Activated CD4-positive, CD25-positive, alpha-beta regulatory T cell (primary cell): Measurements from ENCODE around the gene RERE.
"Not testable (repeated sequence)": the region's sequence is repeated elsewhere in the genome, so short reads cannot be mapped to it uniquely, and the experiment has no call there.

ENCODE experiments used
- DNase-seq, 4 experiments: peaks; one replicate each; lab custom pipeline; 2025; lab: John Stamatoyannopoulos, UW

Gene RERE

GRCh38 chr1:8402109-8402710, 415.2 kb downstream of the RERE start:
- DNase-seq = no peak

- DNase-seq = no peak
Observed at GRCh38 chr1:8398677-8399076, 418.8 kb downstream of the RERE start.

- no peak for DNase-seq
Observed at GRCh38 chr1:8398086-8398485, 419.4 kb downstream of the RERE start.

GRCh38 chr1:8397511-8397910, 419.9 kb downstream of the RERE start:
- DNase-seq = no peak

- no peak for DNase-seq
Observed at GRCh38 chr1:8396786-8397406, 420.5 kb downstream of the RERE start.

- DNase-seq = no peak
Observed at GRCh38 chr1:8396083-8396785, 421.2 kb downstream of the RERE start.

- no peak for DNase-seq
Observed at GRCh38 chr1:8395433-8395866, 422.0 kb downstream of the RERE start.

- DNase-seq = no peak
Observed at GRCh38 chr1:8394456-8395321, 422.8 kb downstream of the RERE start.

- DNase-seq = no peak
Observed at GRCh38 chr1:8392522-8392921, 424.9 kb downstream of the RERE start.

GRCh38 chr1:8390707-8391106, 426.7 kb downstream of the RERE start:
- no peak for DNase-seq

GRCh38 chr1:8389958-8390535, 427.4 kb downstream of the RERE start:
- DNase-seq = no peak

- DNase-seq = no peak
Observed at GRCh38 chr1:8388732-8389562, 428.5 kb downstream of the RERE start.

GRCh38 chr1:8386247-8386646, 431.2 kb downstream of the RERE start:
- no peak for DNase-seq

- DNase-seq = no peak
Observed at GRCh38 chr1:8384577-8384976, 432.9 kb downstream of the RERE start.

- DNase-seq = no peak
Observed at GRCh38 chr1:8384088-8384487, 433.4 kb downstream of the RERE start.

- DNase-seq = no peak
Observed at GRCh38 chr1:8382608-8383505, 434.6 kb downstream of the RERE start.

- no peak for DNase-seq
Observed at GRCh38 chr1:8382051-8382505, 435.4 kb downstream of the RERE start.

- no peak for DNase-seq
Observed at GRCh38 chr1:8381618-8382017, 435.8 kb downstream of the RERE start.

- DNase-seq = not testable (repeated sequence)
Observed at GRCh38 chr1:8380310-8380709, 437.1 kb downstream of the RERE start.
